Measurements from ENCODE around the gene ZNF275. TPM values are rescaled to one million over a fixed set of nuclear protein-coding genes. Genes with fewer than 3 reads are reported as not detected.

The ZNF275 gene
- total and polyA plus RNA-seq, 2 of the 8 experiments (the other 6 are each of a cell fraction or from before 2014, with no cell fraction given) = 8.2 to 9.1 TPM

GRCh38 chrX:153377727-153378126 is 43.8 kb downstream of the ZNF275 start:
- no peak overlapping the region for H3K4ac ChIP-seq (replicated peaks; ENCODE audit: insufficient read length, low read depth, low read length)
- H3K27me3 ChIP-seq (replicated peaks in 1 of 4; ENCODE audit: control insufficient read depth in 3 of 4, extremely low read depth in 1 of 4, insufficient read depth in 3 of 4, low read length in 3 of 4) = no peaks in the 10 kb centered on the region
- 78% methylated on average over 3 of the region's 3 CpGs; no CpG with 5 or more reads in 1 of the 2 experiments for WGBS, 2 experiments (ENCODE audit: extremely low coverage in 1 of 2, insufficient coverage in 1 of 2, insufficient read length in 1 of 2, insufficient replicate concordance in 2 of 2, low coverage in 1 of 2, low lambda C conversion rate in 2 of 2, missing lambda C conversion rate in 1 of 2)
- H4K91ac ChIP-seq (replicated peaks; ENCODE audit: insufficient read length, low read length) = no peak overlapping the region
- H3K4me2 ChIP-seq (ENCODE audit: insufficient read depth in 1 of 2, low read depth in 2 of 2, low read length in 2 of 2) = no peak overlapping the region
- H4K5ac ChIP-seq (ENCODE audit: insufficient read length, low read depth, low read length) = no peak overlapping the region
- ChIA-PET POLR2A (ENCODE audit: partially characterized antibody) (no interaction called here), CTCF (ENCODE audit: partially characterized antibody) (no interaction called here)
- H4K8ac ChIP-seq (ENCODE audit: extremely low read depth, insufficient read depth, low read length) = no peak overlapping the region
- TF ChIP-seq TAF1 (IDR thresholded peaks at IDR 0.05; ENCODE audit: low read depth, low read length) = no peak
- no peak for TF ChIP-seq CEBPB (IDR thresholded peaks at IDR 0.05; ENCODE audit: low read depth, low read length)
- TF ChIP-seq EZH2 (IDR thresholded peaks at IDR 0.05; ENCODE audit: low read depth, low read length, severe bottlenecking) = no peak
- TF ChIP-seq POU5F1 (IDR thresholded peaks at IDR 0.05; ENCODE audit: low read depth, low read length) = no peak
- no peak for TF ChIP-seq RBBP5 (IDR thresholded peaks at IDR 0.05; ENCODE audit: borderline replicate concordance, low read depth, low read length)
- TF ChIP-seq ASH2L (IDR thresholded peaks at IDR 0.05; ENCODE audit: low read length) = no peak
- TF ChIP-seq CBX8 (IDR thresholded peaks at IDR 0.05; ENCODE audit: borderline replicate concordance, low read depth, low read length) = no peak
- no peak for TF ChIP-seq MAFK (IDR thresholded peaks at IDR 0.05; ENCODE audit: low read depth, low read length)
- TF ChIP-seq KDM1A (IDR thresholded peaks at IDR 0.05; ENCODE audit: borderline replicate concordance, low read length) = no peak
- no peak for TF ChIP-seq RNF2 (IDR thresholded peaks at IDR 0.05; ENCODE audit: borderline replicate concordance, low read depth, low read length, missing control alignments, poor library complexity, severe bottlenecking)
- TF ChIP-seq KDM4A (IDR thresholded peaks at IDR 0.05; ENCODE audit: low read depth, low read length, severe bottlenecking) = no peak
- TF ChIP-seq USF2 (IDR thresholded peaks at IDR 0.05; ENCODE audit: low read length) = no peak
- no peak overlapping the region for H3K4me3 ChIP-seq (ENCODE audit: extremely low read depth in 1 of 4, insufficient read depth in 2 of 4, low read depth in 3 of 4, low read length in 4 of 4)
- H3K23ac ChIP-seq (ENCODE audit: insufficient read length) = no peak overlapping the region
- no peak overlapping the region for H2BK15ac ChIP-seq (ENCODE audit: low read length)
- H3K9ac ChIP-seq (replicated peaks in 1 of 4; ENCODE audit: extremely low read depth in 1 of 4, low read depth in 3 of 4, low read length in 3 of 4) = no peak overlapping the region
- H2AFZ ChIP-seq (ENCODE audit: low read length) = no peak overlapping the region
- no peaks in the 10 kb centered on the region for H3K36me3 ChIP-seq (ENCODE audit: control insufficient read depth in 2 of 4, insufficient read depth in 4 of 4, low read length in 3 of 4)
- peaks cover 0 to 4% of the 10 kb centered on the region in 2 experiments; a peak in 1 of 4 replicates for H3K9me3 ChIP-seq (ENCODE audit: insufficient read depth in 2 of 2, low read depth in 1 of 2, low read length in 1 of 2)
- H3K23me2 ChIP-seq (ENCODE audit: low read depth, low read length) = peaks cover 5% of the 10 kb centered on the region; the same call in 1 of the 2 replicates
- H3K79me1 ChIP-seq (ENCODE audit: low read depth, low read length) = no peaks in the 10 kb centered on the region
- H3K4me1 ChIP-seq (replicated peaks in 1 of 4; ENCODE audit: control insufficient read depth in 3 of 4, insufficient read depth in 4 of 4, low read length in 3 of 4) = peaks cover 0 to 6% (median 1%) of the 10 kb centered on the region in 4 experiments; a peak in 1 of 7 replicates
- H3K18ac ChIP-seq (ENCODE audit: extremely low read depth, low read length) = no peak overlapping the region
- no peaks in the 10 kb centered on the region for H3K79me2 ChIP-seq (ENCODE audit: control insufficient read depth in 1 of 2, insufficient read depth in 2 of 2, low read length in 2 of 2)
- no peak overlapping the region for H3K27ac ChIP-seq (ENCODE audit: low read depth, low read length)
- H2AK5ac ChIP-seq (ENCODE audit: low read depth, low read length) = no peak overlapping the region
- H2BK120ac ChIP-seq (replicated peaks; ENCODE audit: low read depth, low read length) = no peak overlapping the region
- H2BK12ac ChIP-seq (ENCODE audit: low read depth, low read length) = no peak overlapping the region
- FAIRE-seq (no peak), DNase-seq (ENCODE audit: low read depth in 1 of 2, low spot score in 2 of 2) (no peak)
- H3K14ac ChIP-seq (ENCODE audit: insufficient read length) = no peak overlapping the region
- H2BK5ac ChIP-seq (ENCODE audit: low read depth, low read length) = no peak overlapping the region
- H2BK20ac ChIP-seq (ENCODE audit: low read length) = no peak overlapping the region
- H3K56ac ChIP-seq (replicated peaks; ENCODE audit: insufficient read length, low read depth, low read length) = no peak overlapping the region
- H4K20me1 ChIP-seq (replicated peaks in 1 of 2; ENCODE audit: control insufficient read depth in 1 of 2, insufficient read depth in 2 of 2, low read length in 2 of 2) = peaks cover 0 to 2% of the 10 kb centered on the region in 2 experiments

Data from H1 (cell line).